Smooth muscle cell (in vitro differentiated cells): Measurements from ENCODE around the gene SPINK8. TPM values are rescaled to one million over a fixed set of nuclear protein-coding genes. Genes with fewer than 3 reads are reported as not detected.

Experiments
- DNase-seq: peaks from one replicate; lab custom pipeline; 2025; ENCODE audit not compliant: unreplicated experiment; lab: John Stamatoyannopoulos, UW
- H2AFZ ChIP-seq: fragments of 200-600 bp; sonication (generic); 2 replicates; pipeline ENCODE4 v1.6.0; 2016; ENCODE audit warnings: antibody characterized with exemption, low read depth, mild to moderate bottlenecking
- H3F3A ChIP-seq: fragments of 200-600 bp; sonication (generic); 2 replicates; pipeline ENCODE4 v1.6.0; 2017; ENCODE audit warnings: antibody characterized with exemption, low read depth
- H3K27ac ChIP-seq: fragments of 200-600 bp; sonication (generic); 2 replicates; pipeline ENCODE4 v1.5.1; 2016; ENCODE audit warnings: low read depth, mild to moderate bottlenecking
- H3K27me3 ChIP-seq: fragments of 200-600 bp; sonication (generic); 2 replicates; pipeline ENCODE4 v1.6.1; 2016; ENCODE audit warnings: low read depth, mild to moderate bottlenecking
- H3K36me3 ChIP-seq: fragments of 200-600 bp; sonication (generic); 2 replicates; pipeline ENCODE4 v1.5.1; 2016; ENCODE audit warnings: low read depth
- H3K4me1 ChIP-seq: fragments of 200-600 bp; sonication (generic); 2 replicates; pipeline ENCODE4 v1.5.1; 2016; ENCODE audit warnings: low read depth
- H3K4me2 ChIP-seq: fragments of 200-600 bp; sonication (generic); 2 replicates; pipeline ENCODE4 v1.6.0; 2016; ENCODE audit warnings: mild to moderate bottlenecking
- H3K4me3 ChIP-seq: fragments of 200-600 bp; sonication (generic); 2 replicates; pipeline ENCODE4 v1.5.1; 2016; ENCODE audit warnings: mild to moderate bottlenecking
- H3K79me2 ChIP-seq: fragments of 200-600 bp; sonication (generic); 2 replicates; pipeline ENCODE4 v1.6.0; 2016; ENCODE audit warnings: low read depth, mild to moderate bottlenecking
- H3K9ac ChIP-seq: fragments of 200-600 bp; sonication (generic); 2 replicates; pipeline ENCODE4 v1.6.0; 2016; ENCODE audit warnings: low read depth
- H3K9me3 ChIP-seq: fragments of 200-600 bp; sonication (generic); replicated peaks from 2 replicates; pipeline ENCODE4 v1.5.1; 2016; ENCODE audit warnings: low read depth
- H4K20me1 ChIP-seq: fragments of 200-600 bp; sonication (generic); 2 replicates; pipeline ENCODE4 v1.6.0; 2016; ENCODE audit warnings: low read depth
- CTCF ChIP-seq: fragments of 200-600 bp; sonication (generic); IDR thresholded peaks from 2 replicates; pipeline ENCODE4 v1.5.1; 2017; ENCODE audit warnings: borderline replicate concordance, mild to moderate bottlenecking, antibody characterized with exemption; ENCODE audit not compliant: insufficient read depth, poor library complexity, severe bottlenecking
- WGBS: methylation state at CpG from one replicate; pipeline ENCODE4 v1.1.7; 2016; ENCODE audit warnings: low lambda C conversion rate; 5-methylcytosine and 5-hydroxymethylcytosine counted together
- polyA plus RNA-seq: library from polyadenylated mRNA; unstranded; fragments of >200 nt; fragmentation: Nextera tagmentation; extraction: Ambion mirVana; gene quantifications from 2 replicates; pipeline ENCODE4 v1.2.1, GENCODE V29; 2016
- total RNA-seq: library from RNA; depleted of rRNA; stranded (reverse); fragments of >200 nt; gene quantifications from 2 replicates; pipeline ENCODE4 v1.2.3, GENCODE V29; 2014

SPINK8 gene
- total and polyA plus RNA-seq, 2 experiments from 2014 or later = not detected

GRCh38 chr3:48297111-48297810 lies 36.2 kb downstream of the SPINK8 start:
- Histone ChIP-seq H3K36me3 (no peaks in the 10 kb centered on the region), H4K20me1 (no peaks in the 10 kb centered on the region)
- DNase-seq = no peak

GRCh38 chr3:48296699-48297098 lies 36.8 kb downstream of the SPINK8 start:
- H4K20me1 ChIP-seq = no peaks in the 10 kb centered on the region
- H3K36me3 ChIP-seq = no peaks in the 10 kb centered on the region
- no peak for DNase-seq
- 100% methylated on average over 4 of the region's 4 CpGs for WGBS
- no peaks in the 10 kb centered on the region for H3K9me3 ChIP-seq
- H2AFZ ChIP-seq = no peak overlapping the region
- no peak for TF ChIP-seq CTCF
- H3F3A ChIP-seq = no peaks in the 10 kb centered on the region
- peaks cover 6% of the 10 kb centered on the region for H3K4me1 ChIP-seq
- no peak overlapping the region for H3K27ac ChIP-seq
- peaks cover 20% of the 10 kb centered on the region for H3K79me2 ChIP-seq
- no peak overlapping the region for H3K4me3 ChIP-seq
- no peaks in the 10 kb centered on the region for H3K27me3 ChIP-seq
- H3K4me2 ChIP-seq = no peak overlapping the region
- H3K9ac ChIP-seq = no peak overlapping the region

More at GRCh38 chr3:48297111-48297810, 36.2 kb downstream of the SPINK8 start:
- H3K27ac ChIP-seq = no peak overlapping the region
- H3K9me3 ChIP-seq = no peaks in the 10 kb centered on the region
- no peak for TF ChIP-seq CTCF
- no peak overlapping the region for H2AFZ ChIP-seq
- H3K4me1 ChIP-seq = peaks cover 6% of the 10 kb centered on the region
- no peak overlapping the region for H3K4me3 ChIP-seq
- 93% methylated on average over 5 of the region's 5 CpGs for WGBS
- no peaks in the 10 kb centered on the region for H3F3A ChIP-seq
- H3K27me3 ChIP-seq = no peaks in the 10 kb centered on the region
- no peak overlapping the region for H3K9ac ChIP-seq
- H3K4me2 ChIP-seq = no peak overlapping the region
- H3K79me2 ChIP-seq = peaks cover 20% of the 10 kb centered on the region

GRCh38 chr3:48294611-48295263 lies 38.7 kb downstream of the SPINK8 start:
- no peaks in the 10 kb centered on the region for H3K36me3 ChIP-seq
- no peaks in the 10 kb centered on the region for H3K9me3 ChIP-seq
- no peaks in the 10 kb centered on the region for H3F3A ChIP-seq
- no peak for TF ChIP-seq CTCF
- no peak overlapping the region for H3K27ac ChIP-seq
- no peak overlapping the region for H3K9ac ChIP-seq
- H4K20me1 ChIP-seq = no peaks in the 10 kb centered on the region
- no peak overlapping the region for H2AFZ ChIP-seq
- H3K4me3 ChIP-seq = no peak overlapping the region
- over 99% methylated on average over 12 of the region's 12 CpGs for WGBS
- H3K79me2 ChIP-seq = peaks cover 12% of the 10 kb centered on the region
- H3K4me1 ChIP-seq = no peaks in the 10 kb centered on the region
- H3K4me2 ChIP-seq = no peak overlapping the region
- no peaks in the 10 kb centered on the region for H3K27me3 ChIP-seq
- DNase-seq = no peak
